ENCODE data around the gene NDEL1. TPM values are rescaled to one million over a fixed set of nuclear protein-coding genes. Genes with fewer than 3 reads are reported as not detected.

Gene NDEL1
- total and polyA plus RNA-seq, 4 donors, result 25.2 to 101 (median 55.5) TPM

- H3K36me3 ChIP-seq (ENCODE audit: control insufficient read depth in 4 of 4, insufficient read depth in 4 of 4, low read length in 4 of 4), result peaks cover 23 to 73% (median 42%) of the 10 kb centered on the region in 4 donors
Observed at GRCh38 chr17:8488901-8489300, 53.2 kb downstream of the NDEL1 start.

GRCh38 chr17:8489841-8490240, 54.2 kb downstream of the NDEL1 start:
- Histone ChIP-seq H3K9ac (ENCODE audit: insufficient read depth in 1 of 2, low read length in 2 of 2) (no peak overlapping the region), H3K27ac (ENCODE audit: low read depth in 1 of 2, low read length in 1 of 2) (no peak overlapping the region), H3K27me3 (ENCODE audit: control insufficient read depth in 3 of 3, insufficient read depth in 3 of 3, low read length in 2 of 3) (no peaks in the 10 kb centered on the region), H3K4me1 (ENCODE audit: control insufficient read depth in 5 of 5, insufficient read depth in 5 of 5, low read length in 5 of 5) (no peaks in the 10 kb centered on the region), H3K36me3 (ENCODE audit: control insufficient read depth in 4 of 4, insufficient read depth in 4 of 4, low read length in 4 of 4) (peaks cover 25 to 71% (median 44%) of the 10 kb centered on the region in 4 donors), H3K9me3 (ENCODE audit: control insufficient read depth in 4 of 4, insufficient read depth in 3 of 4, low read length in 3 of 4) (peaks cover 0 to 2% (median 0%) of the 10 kb centered on the region in 4 donors), H3K4me3 (no peak overlapping the region)
- DNase-seq (no peak), ATAC-seq (ENCODE audit: insufficient read depth, low FRiP score) (no peak)
- no peak for TF ChIP-seq CTCF (IDR thresholded peaks at IDR 0.05; ENCODE audit: control extremely low read depth, extremely low read depth)
- 92 to 97% methylated on average over 3 of the region's 3 CpGs for WGBS, 2 donors

More at GRCh38 chr17:8488901-8489300, 53.2 kb downstream of the NDEL1 start:
- H3K9me3 ChIP-seq (ENCODE audit: control insufficient read depth in 4 of 4, insufficient read depth in 3 of 4, low read length in 3 of 4), result peaks cover 0 to 2% (median under 1%) of the 10 kb centered on the region in 4 donors
- WGBS, 2 donors, result 77 to 91% methylated on average over 4 of the region's 4 CpGs
- peak overlapping the region in 1 of 2 donors; percentile 15 for H3K27ac ChIP-seq (ENCODE audit: low read depth in 1 of 2, low read length in 1 of 2)
- H3K9ac ChIP-seq (ENCODE audit: insufficient read depth in 1 of 2, low read length in 2 of 2), result no peak overlapping the region
- H3K4me1 ChIP-seq (ENCODE audit: control insufficient read depth in 5 of 5, insufficient read depth in 5 of 5, low read length in 5 of 5), result no peaks in the 10 kb centered on the region
- H3K27me3 ChIP-seq (ENCODE audit: control insufficient read depth in 3 of 3, insufficient read depth in 3 of 3, low read length in 2 of 3), result no peaks in the 10 kb centered on the region
- H3K4me3 ChIP-seq, result no peak overlapping the region
- TF ChIP-seq CTCF (IDR thresholded peaks at IDR 0.05; ENCODE audit: control extremely low read depth, extremely low read depth), result no peak
- ATAC-seq (ENCODE audit: insufficient read depth, low FRiP score) (peak; percentile 69), DNase-seq (no peak)

- no peak for TF ChIP-seq CTCF (IDR thresholded peaks at IDR 0.05; ENCODE audit: control extremely low read depth, extremely low read depth)
- Histone ChIP-seq H3K4me1 (ENCODE audit: control insufficient read depth in 5 of 5, insufficient read depth in 5 of 5, low read length in 5 of 5) (no peaks in the 10 kb centered on the region), H3K9me3 (ENCODE audit: control insufficient read depth in 4 of 4, insufficient read depth in 3 of 4, low read length in 3 of 4) (peaks cover 0 to 2% (median 0%) of the 10 kb centered on the region in 4 donors), H3K4me3 (no peak overlapping the region), H3K36me3 (ENCODE audit: control insufficient read depth in 4 of 4, insufficient read depth in 4 of 4, low read length in 4 of 4) (peaks cover 25 to 69% (median 46%) of the 10 kb centered on the region in 4 donors), H3K27ac (ENCODE audit: low read depth in 1 of 2, low read length in 1 of 2) (no peak overlapping the region), H3K27me3 (ENCODE audit: control insufficient read depth in 3 of 3, insufficient read depth in 3 of 3, low read length in 2 of 3) (no peaks in the 10 kb centered on the region), H3K9ac (ENCODE audit: insufficient read depth in 1 of 2, low read length in 2 of 2) (no peak overlapping the region)
- DNase-seq (no peak), ATAC-seq (ENCODE audit: insufficient read depth, low FRiP score) (no peak)
- 89 to 90% methylated on average over 17 of the region's 17 CpGs for WGBS, 2 donors
Observed at GRCh38 chr17:8490256-8491023, 54.8 kb downstream of the NDEL1 start.
